GM19324 (cell line): Measurements from ENCODE around the gene C6orf141.
"Not testable (repeated sequence)": the region's sequence is repeated elsewhere in the genome, so short reads cannot be mapped to it uniquely, and the experiment has no call there.

ENCODE experiments used
- ATAC-seq: cut with Tn5 transposase; IDR thresholded peaks from one replicate; pipeline ENCODE4 v1.9.1; 2021; ENCODE audit warnings: mild to moderate bottlenecking, moderate library complexity; ENCODE audit not compliant: unreplicated experiment, low FRiP score

The C6orf141 gene

DNA sequence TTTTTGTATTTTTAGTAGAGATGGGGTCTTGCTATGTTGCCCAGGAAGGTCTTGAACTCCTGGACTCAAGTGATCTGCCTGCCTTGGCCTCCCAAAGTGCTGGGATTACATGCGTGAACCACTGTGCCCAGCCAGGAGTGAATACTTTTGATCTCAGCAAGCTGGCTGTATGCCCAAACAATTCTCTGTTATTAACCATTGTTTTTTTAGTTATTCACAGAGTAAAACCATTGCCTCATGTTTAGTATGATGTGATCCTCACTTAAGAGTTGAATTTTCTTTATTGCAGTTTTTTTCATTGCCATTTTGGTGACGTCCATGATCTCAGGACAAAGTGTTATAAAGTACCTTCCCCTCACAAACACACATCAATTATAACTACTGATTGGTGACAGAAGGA, 14.8 kb downstream of the C6orf141 start:
- ATAC-seq: no peak

DNA sequence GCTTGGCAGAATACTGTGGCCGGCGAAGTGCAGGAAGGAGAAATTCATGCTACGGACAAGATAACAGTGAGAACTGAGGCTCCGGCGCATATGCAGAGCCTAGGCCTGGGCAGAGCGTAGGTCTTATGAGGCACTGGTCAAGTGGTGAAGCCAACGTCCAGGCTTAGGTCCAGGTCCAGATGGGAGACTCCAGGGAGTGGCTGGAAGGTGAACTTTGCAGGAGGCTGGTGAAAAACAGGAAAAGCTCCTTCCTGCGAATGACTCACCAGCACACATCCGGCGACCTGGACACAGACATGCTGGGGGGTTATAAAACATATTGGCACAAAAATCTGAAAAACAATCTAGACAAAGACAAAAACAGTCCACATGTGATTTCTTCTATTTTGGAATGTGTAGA, 15.4 kb downstream of the C6orf141 start:
- ATAC-seq: no peak

DNA sequence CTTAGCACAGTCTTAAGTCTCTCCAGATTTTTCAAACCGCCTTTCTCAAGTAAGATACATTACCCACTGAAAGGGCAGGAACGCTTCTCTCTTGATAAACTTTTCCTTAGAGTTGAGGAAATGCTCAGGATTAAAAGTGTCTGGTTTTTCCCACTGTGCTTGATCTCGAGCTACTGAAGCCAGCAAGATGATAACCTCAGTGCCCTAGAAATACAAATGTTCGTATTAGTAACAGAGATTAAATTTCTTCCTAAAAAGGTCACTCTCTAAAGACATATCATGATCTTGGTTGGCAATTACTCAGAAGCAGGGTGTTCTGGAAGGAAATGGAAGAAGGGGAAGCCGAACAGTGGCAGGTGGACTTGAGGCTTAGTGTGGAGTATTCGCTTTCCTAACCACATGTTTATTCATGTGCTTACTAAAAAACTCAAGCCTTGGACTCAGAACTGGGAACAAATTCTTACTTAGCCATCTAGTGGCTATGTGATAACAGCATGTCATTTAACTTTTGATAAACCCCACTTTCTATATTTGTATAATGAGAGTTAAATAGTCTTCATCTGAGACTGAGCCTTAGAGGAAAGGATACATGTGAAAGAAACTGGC, 20.1 kb downstream of the C6orf141 start:
- no peak for ATAC-seq

DNA sequence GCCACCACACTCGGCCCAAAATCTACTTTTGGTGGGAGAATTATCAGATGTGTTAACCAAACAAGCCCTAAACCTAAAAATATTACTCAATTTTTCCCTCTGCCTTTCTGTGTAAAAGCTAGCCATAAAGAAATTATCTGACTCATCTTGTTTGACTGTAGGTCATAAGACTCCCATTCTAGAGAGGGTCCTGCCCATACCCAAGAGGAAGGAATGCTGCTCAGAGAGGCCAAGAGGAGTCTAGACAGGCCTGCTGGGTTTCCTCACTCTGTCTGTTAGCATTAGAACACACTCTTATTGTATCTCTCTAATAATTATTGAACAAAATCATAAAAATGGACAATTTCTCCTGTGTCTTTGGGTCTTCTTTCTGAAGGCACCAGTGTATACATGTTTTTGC, 26.1 kb downstream of the C6orf141 start:
- no peak for ATAC-seq

DNA sequence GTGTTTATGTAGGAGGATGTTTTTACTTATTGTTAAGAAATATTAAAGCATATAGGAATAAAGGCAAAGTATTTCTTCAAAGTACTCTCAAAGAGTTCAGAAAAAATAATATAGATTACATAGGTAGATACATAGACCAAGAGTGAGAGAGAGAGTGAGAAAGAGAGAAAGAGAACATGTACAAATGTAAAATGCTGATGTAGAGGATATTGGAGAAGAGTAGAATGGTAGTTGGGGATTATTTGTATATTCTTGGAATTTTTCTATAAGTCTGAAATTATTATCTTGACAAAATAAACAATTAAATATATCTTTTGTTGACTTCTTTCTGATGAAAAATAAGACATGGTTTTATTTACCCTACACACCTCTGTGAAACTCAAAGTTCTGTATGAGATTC, 29.2 kb downstream of the C6orf141 start:
- no peak for ATAC-seq

DNA sequence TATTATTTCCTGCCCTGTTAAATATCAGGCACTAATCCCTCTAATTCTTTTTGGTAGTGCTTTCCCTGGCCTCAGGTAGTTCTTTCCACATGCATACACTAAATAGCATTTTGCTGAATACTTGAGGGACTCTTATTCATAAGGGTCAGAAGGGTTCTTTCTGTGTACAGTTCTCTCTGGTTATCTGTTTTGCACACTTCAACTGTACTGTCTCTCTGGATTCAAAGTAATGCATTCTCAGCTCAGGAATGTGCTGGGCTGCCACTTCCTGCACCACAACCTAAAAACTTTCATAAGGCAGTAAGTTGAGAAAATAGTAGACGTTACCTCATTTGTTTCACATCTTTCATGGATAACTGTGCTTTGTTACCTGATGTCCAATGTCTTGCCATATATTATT, 32.1 kb downstream of the C6orf141 start:
- ATAC-seq: no peak

DNA sequence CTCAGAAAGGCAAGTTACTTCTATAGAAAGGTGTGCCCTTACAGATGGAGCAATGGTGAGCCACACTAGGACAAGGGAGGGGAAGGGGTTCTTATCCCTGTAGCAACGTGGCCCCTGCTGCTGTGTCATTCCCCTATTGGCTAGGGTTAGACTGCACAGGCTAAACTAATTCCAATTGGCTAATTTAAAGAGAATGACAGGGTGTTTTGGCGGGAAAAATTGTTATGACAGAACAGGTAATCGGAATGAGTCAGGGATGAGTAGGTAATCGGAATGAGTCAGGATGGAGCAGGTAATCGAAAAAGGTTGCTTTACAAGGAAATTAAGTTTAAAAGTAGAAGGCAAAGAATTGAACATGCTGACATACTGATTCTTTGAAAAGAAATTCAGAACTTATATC, 36.8 kb downstream of the C6orf141 start:
- not testable (repeated sequence) for ATAC-seq
